Lower lobe of right lung (tissue), 2 donors: ENCODE results near the gene PROCA1. TPM values are rescaled to one million over a fixed set of nuclear protein-coding genes. Genes with fewer than 3 reads are reported as not detected.

Source experiments
- ATAC-seq, 2 donors: fragments of 200-7000 bp; cut with Tn5 transposase; one replicate each; pipeline ENCODE4 v1.9.1; 2020 to 2022; ENCODE audit warnings: mild to moderate bottlenecking in 2 of 2, moderate library complexity in 2 of 2
- DNase-seq: peaks from one replicate; pipeline ENCODE4 v3.0.0-alpha.2; 2020
- H3K27ac ChIP-seq: fragments of 200-600 bp; one replicate; pipeline ENCODE4 v1.8.0; 2022
- H3K27me3 ChIP-seq: fragments of 200-600 bp; one replicate; pipeline ENCODE4 v1.8.0; 2022; ENCODE audit warnings: low read depth
- H3K36me3 ChIP-seq: fragments of 200-600 bp; one replicate; pipeline ENCODE4 v1.8.0; 2022; ENCODE audit warnings: mild to moderate bottlenecking
- H3K4me1 ChIP-seq: fragments of 200-600 bp; one replicate; pipeline ENCODE4 v1.8.0; 2022
- H3K4me3 ChIP-seq: fragments of 200-600 bp; one replicate; pipeline ENCODE4 v1.8.0; 2022; ENCODE audit warnings: mild to moderate bottlenecking
- H3K9me3 ChIP-seq: fragments of 200-600 bp; one replicate; pipeline ENCODE4 v1.8.0; 2022
- intact Hi-C: fragments of 100-400 bp; cut with DNase I; formaldehyde crosslinking; loops from one replicate; pipeline ENCODE4 v1.11.0; 2022
- total RNA-seq: library from RNA; stranded (reverse); fragmentation: NEBNext Ultra II Directional; extraction: Animal tissue kit (Norgen Biotek cat#: 25700); gene quantifications from one replicate; pipeline ENCODE4 v1.2.1, GENCODE V29; 2021
- TF ChIP-seq, protein P1 (sequence below): fragments of 200-600 bp; IDR thresholded peaks from one replicate; pipeline ENCODE4 v1.8.0; 2022; ENCODE audit warnings: antibody characterized with exemption, mild to moderate bottlenecking
- donor health status: DM: no; HTN: yes; CAD: no; lungs with severe emphysema.

PROCA1 gene
- total RNA-seq, 1 donor from 2014 or later, result 4.4 TPM

DNA sequence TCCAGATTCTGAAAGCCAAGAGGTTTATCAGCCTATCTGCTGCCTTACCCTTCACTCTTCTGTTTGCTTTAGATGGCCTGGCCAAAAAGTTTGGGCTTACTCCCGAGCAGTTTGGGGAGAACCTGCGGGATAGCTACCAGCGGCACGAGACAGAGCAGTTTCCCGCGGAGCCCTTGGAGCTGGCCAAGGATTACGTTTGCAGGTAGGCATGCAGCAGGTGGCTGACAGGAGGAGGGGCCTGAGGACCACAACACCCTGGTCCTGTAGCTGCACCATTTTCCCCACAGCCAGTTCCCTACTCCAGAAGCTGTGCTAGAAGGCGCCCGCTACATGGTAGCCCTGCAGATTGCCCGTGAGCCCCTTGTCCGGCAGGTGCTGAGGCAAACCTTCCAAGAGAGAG, 29.0 kb downstream of the PROCA1 start:
- H3K36me3 ChIP-seq, result peaks cover 100% of the 10 kb centered on the region
- DNase-seq, result no peak
- intact Hi-C loops, result no loop called here

DNA sequence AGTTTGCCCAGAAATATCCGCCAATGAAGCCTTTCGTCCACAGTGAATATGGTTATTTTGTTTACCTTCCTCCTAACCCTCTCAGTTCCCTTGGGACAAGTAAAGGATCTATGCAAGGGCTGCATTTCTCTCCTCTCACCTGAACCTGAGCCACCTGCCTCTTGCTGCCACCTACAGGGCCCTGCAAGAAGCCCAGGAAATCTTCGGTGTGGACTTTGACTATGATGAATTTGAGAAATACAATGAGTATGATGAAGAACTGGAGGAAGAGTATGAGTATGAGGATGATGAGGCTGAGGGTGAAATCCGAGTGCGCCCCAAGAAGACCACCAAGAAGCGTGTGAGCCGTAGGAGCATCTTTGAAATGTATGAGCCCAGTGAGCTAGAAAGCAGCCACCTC, 35.7 kb downstream of the PROCA1 start:
- no peak for ATAC-seq
- DNase-seq, result no peak
- TF ChIP-seq, protein P1, sequence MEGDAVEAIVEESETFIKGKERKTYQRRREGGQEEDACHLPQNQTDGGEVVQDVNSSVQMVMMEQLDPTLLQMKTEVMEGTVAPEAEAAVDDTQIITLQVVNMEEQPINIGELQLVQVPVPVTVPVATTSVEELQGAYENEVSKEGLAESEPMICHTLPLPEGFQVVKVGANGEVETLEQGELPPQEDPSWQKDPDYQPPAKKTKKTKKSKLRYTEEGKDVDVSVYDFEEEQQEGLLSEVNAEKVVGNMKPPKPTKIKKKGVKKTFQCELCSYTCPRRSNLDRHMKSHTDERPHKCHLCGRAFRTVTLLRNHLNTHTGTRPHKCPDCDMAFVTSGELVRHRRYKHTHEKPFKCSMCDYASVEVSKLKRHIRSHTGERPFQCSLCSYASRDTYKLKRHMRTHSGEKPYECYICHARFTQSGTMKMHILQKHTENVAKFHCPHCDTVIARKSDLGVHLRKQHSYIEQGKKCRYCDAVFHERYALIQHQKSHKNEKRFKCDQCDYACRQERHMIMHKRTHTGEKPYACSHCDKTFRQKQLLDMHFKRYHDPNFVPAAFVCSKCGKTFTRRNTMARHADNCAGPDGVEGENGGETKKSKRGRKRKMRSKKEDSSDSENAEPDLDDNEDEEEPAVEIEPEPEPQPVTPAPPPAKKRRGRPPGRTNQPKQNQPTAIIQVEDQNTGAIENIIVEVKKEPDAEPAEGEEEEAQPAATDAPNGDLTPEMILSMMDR, result no peak
- intact Hi-C loops, result no loop called here
- Histone ChIP-seq H3K4me1 (no peaks in the 10 kb centered on the region), H3K27ac (no peak overlapping the region), H3K27me3 (no peaks in the 10 kb centered on the region), H3K9me3 (no peaks in the 10 kb centered on the region), H3K36me3 (peaks cover 100% of the 10 kb centered on the region), H3K4me3 (no peak overlapping the region)

More for the DNA sequence above, 29.0 kb downstream of the PROCA1 start:
- Histone ChIP-seq H3K27me3 (no peaks in the 10 kb centered on the region), H3K4me1 (no peaks in the 10 kb centered on the region), H3K27ac (no peak overlapping the region), H3K4me3 (no peak overlapping the region), H3K9me3 (no peaks in the 10 kb centered on the region)
- ATAC-seq, result no peak
- TF ChIP-seq, protein P1, result no peak

DNA sequence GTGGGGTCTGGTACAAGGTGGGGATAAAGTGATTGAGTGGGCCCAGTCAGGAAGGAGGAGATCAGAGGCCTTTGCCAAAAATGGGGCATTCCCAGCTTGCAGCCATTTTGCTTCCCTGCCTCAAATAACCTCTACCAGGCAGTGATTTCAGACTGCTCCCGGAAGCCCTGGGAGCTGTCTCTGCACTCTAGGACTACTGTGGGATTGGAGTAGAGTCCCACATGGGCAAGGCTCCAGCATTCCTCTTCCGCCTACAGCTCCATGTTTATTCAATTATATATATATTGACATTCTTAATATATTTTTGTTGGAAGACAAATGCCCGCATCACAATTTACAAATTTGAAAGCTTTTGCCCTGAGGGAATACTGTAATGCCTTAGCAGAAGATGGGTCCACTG, 36.2 kb downstream of the PROCA1 start:
- peaks cover 100% of the 10 kb centered on the region for H3K36me3 ChIP-seq
- DNase-seq, result no peak

DNA sequence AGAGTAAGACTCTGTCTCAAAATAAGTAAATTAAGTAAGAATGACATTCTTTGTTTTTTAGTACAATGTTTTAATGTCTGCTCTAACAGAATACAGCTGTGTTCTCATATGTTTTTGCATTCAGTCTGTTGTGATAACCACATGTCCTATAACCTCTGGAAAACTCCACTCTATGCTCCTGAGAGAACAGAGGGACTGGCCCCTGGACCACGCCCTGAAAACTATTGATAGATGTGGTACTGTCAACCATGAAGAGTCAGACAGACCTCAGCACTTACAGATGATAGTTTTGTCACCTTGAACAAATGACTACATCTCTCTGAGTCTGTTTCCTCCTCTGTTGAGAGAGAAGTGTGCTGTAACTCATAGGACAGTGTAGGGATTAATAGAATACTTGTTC, 41.8 kb downstream of the PROCA1 start:
- H3K27me3 ChIP-seq, result no peaks in the 10 kb centered on the region
- H3K4me1 ChIP-seq, result peaks cover 3% of the 10 kb centered on the region
- intact Hi-C loops, result no loop called here
- no peak overlapping the region for H3K27ac ChIP-seq
- no peaks in the 10 kb centered on the region for H3K9me3 ChIP-seq
- H3K36me3 ChIP-seq, result peaks cover 89% of the 10 kb centered on the region
- DNase-seq, result no peak
- TF ChIP-seq, protein P1, result no peak
- ATAC-seq, result no peak
- no peak overlapping the region for H3K4me3 ChIP-seq

More for the DNA sequence above, 36.2 kb downstream of the PROCA1 start:
- Histone ChIP-seq H3K4me1 (no peaks in the 10 kb centered on the region), H3K9me3 (no peaks in the 10 kb centered on the region), H3K27me3 (no peaks in the 10 kb centered on the region), H3K4me3 (no peak overlapping the region), H3K27ac (no peak overlapping the region)
- TF ChIP-seq, protein P1, result no peak
- ATAC-seq, result no peak
- intact Hi-C loops, result no loop called here

DNA sequence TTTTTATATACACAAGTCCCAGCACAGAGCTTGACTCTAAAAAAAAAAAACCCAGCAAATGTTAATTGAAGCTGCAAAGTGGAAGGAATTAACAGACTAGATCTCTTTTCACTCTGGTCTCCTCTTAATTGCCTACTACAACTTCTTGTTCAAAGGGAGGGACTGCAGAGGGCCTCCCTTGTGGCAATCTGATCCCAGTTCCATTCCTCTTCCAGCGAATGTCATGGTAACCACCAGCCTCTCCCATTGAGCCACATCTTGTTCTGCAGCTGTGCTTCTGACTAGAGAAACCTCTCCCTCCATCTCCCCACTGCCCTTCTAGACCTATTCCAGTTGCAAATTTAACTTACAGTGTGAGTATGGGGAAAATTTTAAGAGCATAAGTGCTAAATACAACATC, 43.8 kb downstream of the PROCA1 start:
- TF ChIP-seq, protein P1, result no peak
- intact Hi-C loops, result no loop called here
- H3K27ac ChIP-seq, result no peak overlapping the region
- H3K4me1 ChIP-seq, result peaks cover 21% of the 10 kb centered on the region
- no peaks in the 10 kb centered on the region for H3K27me3 ChIP-seq
- H3K36me3 ChIP-seq, result peaks cover 68% of the 10 kb centered on the region
- DNase-seq (no peak), ATAC-seq (no peak)
- H3K9me3 ChIP-seq, result no peaks in the 10 kb centered on the region
- H3K4me3 ChIP-seq, result no peak overlapping the region

DNA sequence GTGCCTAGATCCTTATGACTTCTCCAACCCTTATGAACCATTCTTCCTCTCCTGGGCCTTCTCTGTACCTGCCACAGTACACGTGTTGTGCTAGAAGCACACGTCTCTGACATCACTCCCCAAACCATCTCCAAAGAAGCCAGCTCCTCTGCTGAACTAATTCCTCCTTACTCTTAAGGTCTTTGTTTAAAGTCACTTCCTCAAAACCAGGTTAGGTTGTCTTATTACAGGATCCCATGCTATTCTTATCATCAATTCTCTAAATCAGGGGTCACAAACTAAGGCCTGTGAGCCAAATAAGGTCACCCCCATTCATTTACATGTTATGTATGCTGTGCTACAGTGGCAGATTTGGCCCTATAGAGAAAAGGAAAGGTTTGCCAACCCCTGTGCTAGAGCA, 45.7 kb downstream of the PROCA1 start:
- TF ChIP-seq, protein P1, result no peak
- Histone ChIP-seq H3K4me1 (peaks cover 29% of the 10 kb centered on the region), H3K36me3 (peaks cover 50% of the 10 kb centered on the region), H3K27me3 (no peaks in the 10 kb centered on the region), H3K4me3 (no peak overlapping the region), H3K9me3 (no peaks in the 10 kb centered on the region), H3K27ac (no peak overlapping the region)
- ATAC-seq (no peak), DNase-seq (no peak)
- intact Hi-C loops, result no loop called here
